Colon (tissue), 2 donors: ENCODE data around the gene FOXO1.

Source experiments
- FAIRE-seq: peaks from 2 replicates; lab custom pipeline; 2012; peaks lifted over from hg19 to GRCh38; lab: Jason Lieb, UNC
- donor health status: control.
- donor health status: control.

Gene FOXO1

GRCh38 chr13:40506592-40507446 is 159.6 kb downstream of the FOXO1 start:
- FAIRE-seq = no peak
